Lung (tissue), 12 donors: ENCODE measurements around the gene CAST. TPM values are rescaled to one million over a fixed set of nuclear protein-coding genes. Genes with fewer than 3 reads are reported as not detected.

Source experiments
- ATAC-seq: fragments of 200-7000 bp; cut with Tn5 transposase; one replicate; pipeline ENCODE4 v1.9.1; 2020; ENCODE audit warnings: moderate number of reproducible peaks; ENCODE audit not compliant: insufficient read depth, low FRiP score
- DNase-seq, 3 donors: peaks; one replicate each; pipeline ENCODE4 v3.0.0-alpha.2; 2013 to 2017
- H3K27ac ChIP-seq, 2 donors: one replicate each; pipeline ENCODE4 v1.5.1; 2013; ENCODE audit warnings: mild to moderate bottlenecking in 2 of 2, moderate library complexity in 2 of 2, control low read depth in 1 of 2, inconsistent platforms in 1 of 2, low read depth in 1 of 2, low read length in 1 of 2
- H3K27me3 ChIP-seq, 3 donors: one replicate each; pipeline ENCODE4 v1.5.1; 2013; ENCODE audit warnings: low read length in 2 of 3; ENCODE audit not compliant: control insufficient read depth in 3 of 3, insufficient read depth in 3 of 3
- H3K36me3 ChIP-seq, 4 donors: one replicate each; pipeline ENCODE4 v1.5.1; 2013; ENCODE audit warnings: low read length in 4 of 4, mild to moderate bottlenecking in 1 of 4, moderate library complexity in 1 of 4; ENCODE audit not compliant: control insufficient read depth in 4 of 4, insufficient read depth in 4 of 4
- H3K4me1 ChIP-seq, 5 donors: one replicate each; pipeline ENCODE4 v1.5.1; 2013; ENCODE audit warnings: low read length in 5 of 5, mild to moderate bottlenecking in 2 of 5, moderate library complexity in 1 of 5; ENCODE audit not compliant: control insufficient read depth in 5 of 5, insufficient read depth in 5 of 5
- H3K4me3 ChIP-seq: one replicate; pipeline ENCODE4 v1.5.1; 2013; ENCODE audit warnings: mild to moderate bottlenecking, control low read depth, moderate library complexity
- H3K9ac ChIP-seq, 2 donors: one replicate each; pipeline ENCODE4 v1.5.1; 2013; ENCODE audit warnings: low read length in 2 of 2, control low read depth in 1 of 2; ENCODE audit not compliant: insufficient read depth in 1 of 2
- H3K9me3 ChIP-seq, 4 donors: one replicate each; pipeline ENCODE4 v1.5.1; 2013; ENCODE audit warnings: low read length in 3 of 4, mild to moderate bottlenecking in 1 of 4, moderate library complexity in 1 of 4; ENCODE audit not compliant: control insufficient read depth in 4 of 4, insufficient read depth in 3 of 4
- CTCF ChIP-seq: IDR thresholded peaks from 2 replicates; pipeline ENCODE4 v1.5.1; 2012; ENCODE audit warnings: mild to moderate bottlenecking; ENCODE audit errors: control extremely low read depth, extremely low read depth
- WGBS, 2 donors: extraction: QIAGEN DNeasy Blood & Tissue Kit; methylation state at CpG; one replicate each; pipeline ENCODE4 v1.1.7; 2013; 5-methylcytosine and 5-hydroxymethylcytosine counted together
- polyA plus RNA-seq, 2 donors: library from polyadenylated mRNA; stranded (reverse); fragments of 200-250 nt; gene quantifications; one replicate each; pipeline ENCODE4 v1.2.1, GENCODE V29; 2013
- total RNA-seq, 2 donors: library from RNA; depleted of rRNA in 1 of 2; stranded (reverse); fragments of >200 nt in 1 of 2; gene quantifications; one replicate each; pipeline ENCODE4 v1.2.1, GENCODE V29; 2014 to 2021
- donor health status: control.
- donor health status: control.
- donor health status: Bipolar disorder and iron deficiency.
- donor health status: healthy.
- donor health status: DM: yes; HTN: yes; CAD: no.

Gene CAST
- total and polyA plus RNA-seq, 4 donors, result 84.8 to 279 (median 184) TPM

DNA sequence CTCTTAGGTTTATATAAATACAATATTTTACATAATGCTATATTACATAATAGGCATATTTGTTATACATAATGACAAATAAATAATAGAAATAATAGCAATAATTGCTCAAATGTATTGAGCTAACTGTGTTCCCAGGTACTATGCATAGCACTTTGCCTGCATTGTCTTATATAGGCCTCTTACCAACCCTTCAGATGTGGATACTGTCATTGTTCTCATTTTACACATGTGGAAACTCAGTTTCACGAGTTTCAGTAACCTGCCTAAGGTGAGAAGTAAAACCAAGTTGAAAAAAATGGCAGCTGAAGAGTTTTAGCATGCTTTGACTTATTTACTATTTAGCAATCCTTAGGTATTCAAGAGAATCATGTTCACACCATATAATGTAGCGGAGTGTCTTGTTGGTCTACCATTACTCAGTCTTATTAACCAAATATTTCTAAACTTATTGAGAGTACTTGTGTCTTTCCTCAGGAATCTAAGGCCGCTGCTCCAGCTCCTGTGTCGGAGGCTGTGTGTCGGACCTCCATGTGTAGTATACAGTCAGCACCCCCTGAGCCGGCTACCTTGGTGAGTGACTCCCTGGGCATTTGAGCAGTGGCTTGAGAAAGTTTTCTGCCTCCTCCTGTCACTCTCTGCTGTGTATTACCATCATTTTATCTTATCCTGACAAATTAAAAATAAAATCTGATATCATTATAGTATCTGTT lies 88.1 kb downstream of the CAST start:
- peaks cover 0 to 9% (median 6%) of the 10 kb centered on the region in 5 donors for H3K4me1 ChIP-seq
- no peak overlapping the region for H3K4me3 ChIP-seq
- ATAC-seq (no peak), DNase-seq (no peak)
- H3K27me3 ChIP-seq, result no peaks in the 10 kb centered on the region
- TF ChIP-seq CTCF, result no peak
- no peak overlapping the region for H3K27ac ChIP-seq
- no peak overlapping the region for H3K9ac ChIP-seq
- peaks cover 30 to 53% (median 39%) of the 10 kb centered on the region in 4 donors for H3K36me3 ChIP-seq
- 79 to 94% methylated on average over 6 of the region's 6 CpGs for WGBS, 2 donors
- H3K9me3 ChIP-seq, result no peaks in the 10 kb centered on the region

DNA sequence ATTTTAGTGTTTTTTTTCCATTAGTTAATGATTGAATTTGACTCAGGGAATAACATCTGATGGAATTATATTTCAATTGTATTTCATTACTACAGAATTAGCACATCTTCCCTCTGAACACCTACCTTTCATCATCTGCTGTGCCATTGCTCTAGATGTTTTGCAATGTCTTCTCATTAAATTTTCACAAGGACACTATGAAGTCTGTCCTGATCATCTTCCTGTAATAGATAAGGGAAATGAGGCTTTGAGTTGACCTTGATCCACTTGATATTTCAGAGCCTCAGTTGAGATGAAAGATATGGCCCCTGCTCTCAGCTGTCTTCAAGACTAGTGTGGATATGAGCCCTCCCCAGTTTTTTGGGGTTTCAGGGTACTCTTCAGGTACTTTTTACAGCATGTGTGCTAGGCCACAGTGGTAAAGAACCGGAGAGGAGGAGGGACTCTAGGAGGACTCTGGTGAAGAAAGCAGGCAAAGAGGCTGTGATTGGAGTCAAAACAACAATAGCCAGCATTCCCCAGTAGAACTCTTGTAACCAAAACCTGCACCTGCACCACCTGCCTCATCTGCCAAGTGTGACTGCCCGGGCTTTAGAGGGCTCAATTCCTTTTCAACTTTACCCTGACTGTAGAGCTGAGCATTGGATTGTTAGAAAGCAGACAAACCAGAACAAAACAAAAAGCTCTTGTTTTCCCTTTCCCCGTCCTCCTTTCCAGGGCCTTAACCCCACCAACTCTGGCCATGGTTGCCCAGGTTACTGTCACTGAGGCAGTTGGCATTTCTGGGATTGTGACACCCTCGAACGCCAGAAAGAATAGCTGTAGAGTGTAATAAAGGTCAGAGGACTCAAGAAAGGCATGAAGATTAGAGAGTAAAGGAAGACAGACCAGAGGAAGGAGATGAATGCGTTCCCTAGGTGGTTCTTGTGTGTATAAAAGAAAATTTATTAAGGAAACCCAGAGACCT lies 89.3 kb downstream of the CAST start:
- WGBS, 2 donors, result 72 to 73% methylated on average over 6 of the region's 6 CpGs
- H3K36me3 ChIP-seq, result peaks cover 34 to 58% (median 40%) of the 10 kb centered on the region in 4 donors

DNA sequence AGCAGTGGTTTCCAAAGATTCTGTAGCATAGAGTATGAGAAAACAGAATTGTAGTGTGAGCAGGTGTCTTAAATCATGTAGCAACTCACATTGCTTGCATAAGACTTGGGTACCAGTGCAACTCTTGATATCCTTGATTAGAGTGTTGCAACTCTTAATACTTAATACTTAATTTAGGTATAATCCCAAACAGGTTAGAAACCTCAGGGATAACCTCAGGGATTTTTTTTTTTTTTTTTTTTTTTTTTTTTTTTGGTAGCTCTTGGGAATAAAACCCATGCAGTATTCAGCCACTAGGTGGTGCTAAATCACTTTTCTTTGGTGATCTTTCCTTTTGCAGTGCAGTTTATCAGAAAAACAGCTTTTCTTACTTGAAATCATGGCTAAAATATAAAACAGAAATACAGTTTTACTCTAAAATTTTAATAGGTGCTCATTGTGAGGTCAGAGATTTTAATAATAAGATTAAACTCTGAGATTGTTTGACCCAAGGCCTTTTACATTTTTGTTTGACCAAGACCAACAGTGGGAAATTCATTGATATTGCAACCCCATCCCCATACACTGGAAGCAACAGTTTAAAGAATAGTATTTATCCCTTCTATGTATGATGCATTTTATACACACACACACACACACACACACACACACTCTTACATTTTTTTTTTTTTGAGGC lies 90.3 kb downstream of the CAST start:
- ATAC-seq, result no peak
- Histone ChIP-seq H3K4me1 (peaks cover 0 to 7% (median 0%) of the 10 kb centered on the region in 5 donors), H3K36me3 (peaks cover 40 to 61% (median 47%) of the 10 kb centered on the region in 4 donors), H3K27ac (no peak overlapping the region), H3K9ac (peak overlapping the region in 1 of 2 donors; percentile 11), H3K9me3 (no peaks in the 10 kb centered on the region), H3K4me3 (no peak overlapping the region), H3K27me3 (no peaks in the 10 kb centered on the region)
- TF ChIP-seq CTCF, result peak; percentile 37
- DNase-seq, result peak; percentile 21 to 91 (median 86)

More for the DNA sequence above, 89.3 kb downstream of the CAST start:
- Histone ChIP-seq H3K4me3 (no peak overlapping the region), H3K27me3 (no peaks in the 10 kb centered on the region), H3K27ac (peak overlapping the region; percentile 10 to 33), H3K9ac (no peak overlapping the region), H3K4me1 (peaks cover 0 to 7% (median under 1%) of the 10 kb centered on the region in 5 donors), H3K9me3 (no peaks in the 10 kb centered on the region)
- ATAC-seq (no peak), DNase-seq (no peak)
- TF ChIP-seq CTCF, result no peak
